ENCODE results near the gene SMAD6.
"Not testable (repeated sequence)": the region's sequence is repeated elsewhere in the genome, so short reads cannot be mapped to it uniquely, and the experiment has no call there.

The SMAD6 gene

DNA sequence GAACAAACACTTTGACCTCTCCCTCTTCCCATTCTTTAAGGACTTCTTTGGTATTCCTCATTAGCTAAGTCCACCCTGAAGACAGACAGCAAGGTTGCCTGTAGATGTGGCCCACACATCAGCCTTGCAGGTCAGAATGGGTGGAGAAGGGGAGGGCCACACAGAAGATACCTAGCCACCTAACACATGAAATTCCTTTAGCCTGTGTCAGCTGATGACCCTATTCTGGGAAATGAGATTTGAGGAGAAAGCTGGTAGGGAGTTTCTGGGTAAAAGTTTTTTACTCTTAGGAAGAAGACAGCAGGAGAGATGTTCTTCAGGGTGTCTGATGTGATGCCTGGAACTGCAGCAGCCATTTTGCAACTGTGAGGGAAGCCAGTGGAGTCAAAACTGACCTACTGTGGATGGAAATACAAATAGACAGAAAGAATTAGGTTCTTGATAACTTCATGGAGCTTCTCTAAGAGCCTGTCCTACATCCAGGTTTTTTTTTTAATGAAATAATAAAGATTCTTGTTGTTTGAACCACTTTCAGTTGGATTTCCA lies 17.8 kb upstream of the SMAD6 start:
- H3K27ac ChIP-seq, result no peak overlapping the region
- TF ChIP-seq ZFX (IDR thresholded peaks at IDR 0.05), result no peak
- TF ChIP-seq, protein P1, sequence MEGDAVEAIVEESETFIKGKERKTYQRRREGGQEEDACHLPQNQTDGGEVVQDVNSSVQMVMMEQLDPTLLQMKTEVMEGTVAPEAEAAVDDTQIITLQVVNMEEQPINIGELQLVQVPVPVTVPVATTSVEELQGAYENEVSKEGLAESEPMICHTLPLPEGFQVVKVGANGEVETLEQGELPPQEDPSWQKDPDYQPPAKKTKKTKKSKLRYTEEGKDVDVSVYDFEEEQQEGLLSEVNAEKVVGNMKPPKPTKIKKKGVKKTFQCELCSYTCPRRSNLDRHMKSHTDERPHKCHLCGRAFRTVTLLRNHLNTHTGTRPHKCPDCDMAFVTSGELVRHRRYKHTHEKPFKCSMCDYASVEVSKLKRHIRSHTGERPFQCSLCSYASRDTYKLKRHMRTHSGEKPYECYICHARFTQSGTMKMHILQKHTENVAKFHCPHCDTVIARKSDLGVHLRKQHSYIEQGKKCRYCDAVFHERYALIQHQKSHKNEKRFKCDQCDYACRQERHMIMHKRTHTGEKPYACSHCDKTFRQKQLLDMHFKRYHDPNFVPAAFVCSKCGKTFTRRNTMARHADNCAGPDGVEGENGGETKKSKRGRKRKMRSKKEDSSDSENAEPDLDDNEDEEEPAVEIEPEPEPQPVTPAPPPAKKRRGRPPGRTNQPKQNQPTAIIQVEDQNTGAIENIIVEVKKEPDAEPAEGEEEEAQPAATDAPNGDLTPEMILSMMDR (conservative IDR thresholded peaks at IDR 0.05), result no peak

DNA sequence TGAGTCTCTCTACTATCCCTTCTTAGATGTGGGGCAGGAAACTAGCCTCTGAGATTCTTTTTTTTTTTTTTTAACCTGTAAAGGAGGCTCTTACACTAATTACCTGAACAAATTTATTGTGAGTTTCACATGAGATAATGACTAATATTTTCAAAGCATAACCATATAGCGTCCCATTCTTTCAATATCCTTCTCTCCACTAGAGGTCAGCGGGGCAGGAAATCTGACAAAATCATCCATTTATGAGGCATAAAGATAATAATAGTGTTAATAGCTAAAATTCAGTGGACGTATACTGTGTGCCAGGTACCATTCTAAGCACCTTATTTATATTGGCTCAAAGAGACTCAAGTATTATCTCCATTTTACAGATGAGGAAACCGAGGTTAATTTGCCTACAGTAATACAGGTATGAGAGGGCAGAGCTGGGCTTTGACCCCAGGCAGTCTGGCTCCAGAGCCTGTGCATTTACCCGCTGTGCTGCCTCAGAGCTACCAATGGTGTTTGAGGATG lies 16.3 kb upstream of the SMAD6 start:
- TF ChIP-seq ZFX (IDR thresholded peaks at IDR 0.05), result no peak
- TF ChIP-seq, protein P1 (conservative IDR thresholded peaks at IDR 0.05), result peak; percentile 50
- no peak overlapping the region for H3K27ac ChIP-seq

- not testable (repeated sequence) for H3K27ac ChIP-seq
These were observed 11.1 kb upstream of the SMAD6 start for GRCh38 chr15:66690912-66691311.

DNA sequence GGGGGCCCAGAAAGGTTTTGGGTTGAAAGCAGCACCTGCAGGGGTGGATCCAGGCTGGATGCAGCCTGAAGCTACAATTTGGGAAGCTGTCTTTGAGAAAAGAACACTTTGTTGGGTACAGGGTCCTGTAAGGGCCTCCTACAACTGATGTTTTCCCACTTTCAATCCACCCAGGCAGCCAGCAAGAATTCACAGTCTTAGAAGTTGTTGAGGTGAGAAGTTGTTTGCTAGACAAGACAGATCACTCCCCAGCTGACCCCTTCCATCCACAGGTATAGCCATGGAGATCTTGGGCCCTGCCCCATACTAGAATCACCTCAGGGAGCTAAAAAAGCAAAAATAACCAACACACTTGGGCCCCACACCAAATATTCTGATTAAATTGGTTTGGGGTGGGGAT lies 10.3 kb upstream of the SMAD6 start:
- TF ChIP-seq ZFX (IDR thresholded peaks at IDR 0.05), result no peak
- TF ChIP-seq, protein P1 (conservative IDR thresholded peaks at IDR 0.05), result no peak
- no peak overlapping the region for H3K27ac ChIP-seq

- TF ChIP-seq ZFX (IDR thresholded peaks at IDR 0.05), result no peak
- TF ChIP-seq, protein P1 (conservative IDR thresholded peaks at IDR 0.05), result no peak
- H3K27ac ChIP-seq, result no peak overlapping the region
These were observed 9.6 kb upstream of the SMAD6 start for GRCh38 chr15:66692391-66692790.

- H3K27ac ChIP-seq, result no peak overlapping the region
- TF ChIP-seq ZFX (IDR thresholded peaks at IDR 0.05), result no peak
- TF ChIP-seq, protein P1 (conservative IDR thresholded peaks at IDR 0.05), result no peak
These were observed 9.0 kb upstream of the SMAD6 start for GRCh38 chr15:66692808-66693596.

DNA sequence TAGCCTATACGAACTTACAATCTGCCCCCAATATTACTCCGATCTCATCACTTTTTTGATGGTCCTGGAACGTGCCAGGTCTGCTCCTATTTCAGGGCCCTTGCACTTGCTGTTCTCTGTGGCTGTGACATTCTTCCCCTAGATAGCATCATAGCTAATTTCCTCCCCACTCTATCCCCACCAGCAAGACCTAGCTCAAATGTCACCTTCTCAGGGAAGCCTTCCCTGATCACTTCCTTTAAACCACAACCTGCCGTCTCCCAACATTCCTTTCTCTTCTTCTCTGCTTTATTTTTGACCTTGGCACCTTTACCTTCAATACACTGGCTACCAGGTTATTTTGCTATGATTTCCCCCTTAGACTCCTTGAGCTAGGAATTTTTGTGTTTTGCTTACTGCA lies 5.3 kb upstream of the SMAD6 start:
- H3K27ac ChIP-seq, result no peak overlapping the region
- no peak for TF ChIP-seq ZFX (IDR thresholded peaks at IDR 0.05)

GRCh38 chr15:66698318-66698961 lies 3.6 kb upstream of the SMAD6 start:
- no peak overlapping the region for H3K27ac ChIP-seq
- TF ChIP-seq ZFX (IDR thresholded peaks at IDR 0.05), result no peak
- TF ChIP-seq, protein P1 (conservative IDR thresholded peaks at IDR 0.05), result peak; percentile 93
